SKM-1 treated with dmso at 0.1 percent for 144 hours (cell line): ENCODE results near the gene TMEM92.
A peak's percentile ranks its signal among the peaks of the same experiment; 100 is the strongest.
"Not testable (repeated sequence)": the region's sequence is repeated elsewhere in the genome, so short reads cannot be mapped to it uniquely, and the experiment has no call there.

Source experiments
- DNase-seq: peaks from one replicate; lab custom pipeline; 2025; ENCODE audit not compliant: unreplicated experiment; lab: John Stamatoyannopoulos, UW

Gene TMEM92

DNA sequence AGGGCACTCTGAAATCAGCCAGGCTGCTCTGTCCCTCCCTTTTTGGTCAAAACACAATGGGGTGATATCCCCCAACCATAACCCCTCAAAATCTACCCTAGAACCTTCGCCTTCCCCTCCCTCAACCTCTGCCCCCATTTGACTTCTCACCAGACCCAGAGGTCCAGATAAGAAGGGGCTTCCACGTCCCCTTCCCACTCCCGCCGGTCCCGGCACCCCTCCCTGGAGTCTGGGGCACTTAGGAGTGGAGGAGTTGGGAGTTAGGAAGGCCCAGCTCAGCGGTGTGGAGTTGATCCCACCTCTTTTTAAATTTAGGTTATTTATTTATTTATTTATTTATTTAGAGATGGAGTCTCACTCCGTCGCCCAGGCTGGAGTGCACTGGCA lies 619 bp upstream of the TMEM92 start:
- no peak for DNase-seq

DNA sequence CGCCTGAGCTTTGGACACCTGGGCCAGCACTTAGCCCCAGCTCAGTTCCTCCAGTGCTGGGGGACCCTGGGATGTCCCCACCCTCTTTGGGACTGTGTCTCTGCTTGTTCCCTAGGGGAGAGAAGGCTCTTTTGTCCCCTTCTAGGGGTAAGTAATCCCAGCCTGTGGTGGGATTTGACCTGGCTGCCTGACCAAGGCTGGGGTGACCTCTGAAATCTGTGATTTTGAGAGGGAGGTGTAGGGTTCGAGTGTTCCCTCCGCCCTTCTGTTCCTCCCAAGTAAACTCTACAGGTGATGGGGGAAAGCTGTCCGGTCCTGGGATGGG lies 593 bp downstream of the TMEM92 start:
- DNase-seq = no peak

DNA sequence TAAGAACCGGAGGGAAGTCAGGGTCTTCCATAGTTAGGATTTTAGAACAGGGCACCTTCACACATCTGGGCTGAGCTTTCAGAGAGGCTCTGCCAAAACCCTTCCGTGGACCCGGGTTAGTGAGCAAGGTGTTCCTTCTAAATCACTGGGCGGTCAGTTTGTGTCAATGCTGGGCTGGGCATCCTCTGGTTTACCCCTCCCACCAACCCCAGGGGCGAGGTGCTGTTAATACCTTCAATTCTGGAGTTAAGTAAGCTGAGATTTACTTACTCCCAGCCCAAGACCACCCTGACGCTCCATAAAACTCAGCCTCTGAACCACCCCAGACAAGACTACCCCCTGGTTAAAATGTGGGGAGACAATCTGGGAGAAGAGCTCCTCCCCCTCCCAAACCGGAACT lies 1.0 kb downstream of the TMEM92 start:
- DNase-seq = no peak

DNA sequence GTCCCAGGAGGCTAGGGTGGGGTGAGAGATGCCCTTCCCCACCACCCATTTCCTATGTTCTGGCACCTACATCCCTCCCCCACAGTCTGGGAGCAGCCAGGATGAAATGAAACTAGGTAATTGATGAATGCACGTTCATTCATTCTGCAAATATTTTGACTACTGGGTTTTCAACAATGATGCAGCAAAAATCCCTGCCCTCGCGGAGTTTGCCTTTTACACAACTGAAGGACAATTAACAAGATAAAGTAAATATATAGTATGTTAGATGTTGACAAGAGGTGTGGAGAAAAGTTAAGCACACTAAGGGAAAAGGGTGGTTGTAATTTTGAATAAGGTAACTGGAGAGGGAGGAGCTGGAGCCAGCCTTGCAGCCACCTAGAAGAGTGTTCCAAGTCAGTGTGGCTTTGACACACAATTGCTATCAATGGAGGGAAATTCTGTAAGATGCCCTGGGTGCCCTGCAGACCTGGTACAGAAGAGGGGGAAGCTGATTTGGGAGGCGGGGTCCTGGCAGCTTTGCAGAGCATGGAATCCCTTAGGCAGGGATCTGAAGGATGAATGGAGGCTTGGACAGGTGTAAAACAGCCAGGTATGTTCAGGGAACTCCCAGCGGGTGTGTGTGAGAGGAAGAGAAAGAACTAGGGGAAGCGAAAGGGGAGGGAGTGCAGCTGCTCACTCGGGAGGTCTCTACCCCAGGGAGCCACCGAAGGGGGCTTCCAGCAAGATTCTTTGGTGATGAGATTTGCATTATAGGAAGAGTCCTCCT lies 2.5 kb downstream of the TMEM92 start:
- DNase-seq = no peak

DNA sequence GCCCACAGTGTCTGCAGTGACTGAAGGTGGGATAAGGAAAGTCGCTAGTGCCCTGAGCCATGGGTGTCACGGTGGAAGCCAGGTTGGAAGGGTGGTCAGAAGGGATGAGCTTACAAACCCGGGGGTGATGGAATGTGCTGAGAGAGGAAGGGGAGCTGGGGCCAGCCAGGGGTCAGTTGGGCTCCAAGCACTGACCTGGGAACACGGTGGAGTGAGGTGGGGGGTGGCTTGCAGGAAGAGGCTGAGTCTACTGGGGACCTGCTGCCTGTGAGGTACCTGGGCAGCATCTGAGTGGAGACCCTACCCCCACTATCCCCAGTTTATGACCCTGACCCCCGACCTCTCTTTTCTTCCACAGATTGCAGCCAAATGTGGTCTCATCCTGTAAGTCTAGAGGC lies 3.1 kb downstream of the TMEM92 start:
- DNase-seq = no peak

DNA sequence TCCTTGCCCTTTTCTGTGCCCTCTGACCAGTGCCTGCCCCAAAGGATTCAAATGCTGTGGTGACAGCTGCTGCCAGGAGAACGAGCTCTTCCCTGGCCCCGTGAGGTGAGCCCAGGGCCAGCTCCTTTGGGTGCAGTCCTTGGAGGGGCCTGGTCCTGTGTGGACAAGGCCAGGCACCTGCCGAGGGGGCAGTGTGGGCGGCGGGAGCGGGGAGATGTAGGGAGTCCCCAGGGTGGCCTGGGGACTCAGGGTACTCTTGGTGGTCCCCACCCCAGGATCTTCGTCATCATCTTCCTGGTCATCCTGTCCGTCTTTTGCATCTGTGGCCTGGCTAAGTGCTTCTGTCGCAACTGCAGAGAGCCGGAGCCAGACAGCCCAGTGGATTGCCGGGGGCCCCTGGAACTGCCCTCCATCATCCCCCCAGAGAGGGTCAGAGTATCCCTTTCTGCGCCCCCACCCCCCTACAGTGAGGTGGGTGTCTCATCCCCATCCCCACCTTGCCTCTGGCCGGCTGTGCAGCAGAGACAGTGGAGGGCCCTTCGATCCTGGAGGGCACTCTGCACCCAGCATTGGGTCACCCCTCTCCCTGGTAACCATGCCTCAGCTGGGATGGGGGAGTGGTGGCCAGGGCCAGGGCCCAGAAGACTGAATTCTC lies 4.4 kb downstream of the TMEM92 start:
- DNase-seq = no peak

DNA sequence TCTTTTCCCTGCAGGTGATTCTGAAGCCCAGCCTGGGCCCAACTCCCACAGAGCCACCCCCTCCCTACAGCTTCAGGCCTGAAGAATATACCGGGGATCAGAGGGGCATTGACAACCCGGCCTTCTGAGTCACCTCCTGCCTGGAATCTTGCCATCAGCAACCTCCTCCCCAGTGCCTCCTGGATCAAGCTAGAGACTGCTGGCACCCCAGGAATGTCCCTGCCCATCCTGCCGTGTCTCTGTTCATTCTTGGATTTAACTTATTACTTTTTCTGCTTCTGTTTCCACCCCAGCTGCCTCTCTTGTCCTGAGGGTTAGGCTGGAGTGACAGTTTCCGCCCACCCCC lies 4.9 kb downstream of the TMEM92 start:
- DNase-seq = no peak

DNA sequence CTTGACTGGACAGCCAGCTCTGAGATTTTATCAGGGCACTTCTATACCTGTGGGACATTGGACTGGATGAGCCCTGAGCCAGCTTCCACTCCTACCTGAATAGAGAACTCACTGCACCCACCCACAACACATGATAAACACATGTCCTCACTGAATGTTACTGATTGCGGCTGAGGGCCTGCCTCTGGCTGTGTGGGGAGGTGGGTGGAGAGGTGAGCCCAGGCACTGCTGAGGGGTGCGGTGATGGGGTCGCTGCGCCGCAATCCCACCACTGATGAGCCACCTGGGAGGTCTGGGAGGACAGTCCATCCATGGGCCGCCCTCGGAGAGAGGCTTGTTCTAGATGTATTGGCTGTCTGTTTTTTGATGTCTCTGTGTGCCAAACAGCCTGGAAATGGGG lies 5.4 kb downstream of the TMEM92 start:
- DNase-seq = no peak

DNA sequence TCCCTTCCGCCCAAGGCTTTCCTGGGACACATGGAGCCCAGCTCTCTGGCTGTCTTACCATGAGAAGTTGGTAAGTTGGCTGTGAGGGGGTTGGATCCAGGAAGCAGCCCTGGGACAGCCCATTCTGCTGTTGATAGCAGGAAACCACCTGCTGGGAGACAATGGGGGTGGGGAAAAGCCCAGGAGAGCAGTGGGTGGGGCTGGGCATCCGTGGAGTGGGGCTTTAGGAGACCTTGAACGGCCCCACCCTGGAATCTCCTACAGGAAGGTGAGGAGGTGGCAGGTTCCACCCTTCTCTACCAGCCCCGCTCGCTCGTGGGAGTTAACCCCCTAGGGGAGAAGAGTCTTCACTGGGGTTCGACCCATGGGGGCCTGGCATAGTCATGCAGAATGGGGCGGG lies 5.8 kb downstream of the TMEM92 start:
- DNase-seq = no peak

DNA sequence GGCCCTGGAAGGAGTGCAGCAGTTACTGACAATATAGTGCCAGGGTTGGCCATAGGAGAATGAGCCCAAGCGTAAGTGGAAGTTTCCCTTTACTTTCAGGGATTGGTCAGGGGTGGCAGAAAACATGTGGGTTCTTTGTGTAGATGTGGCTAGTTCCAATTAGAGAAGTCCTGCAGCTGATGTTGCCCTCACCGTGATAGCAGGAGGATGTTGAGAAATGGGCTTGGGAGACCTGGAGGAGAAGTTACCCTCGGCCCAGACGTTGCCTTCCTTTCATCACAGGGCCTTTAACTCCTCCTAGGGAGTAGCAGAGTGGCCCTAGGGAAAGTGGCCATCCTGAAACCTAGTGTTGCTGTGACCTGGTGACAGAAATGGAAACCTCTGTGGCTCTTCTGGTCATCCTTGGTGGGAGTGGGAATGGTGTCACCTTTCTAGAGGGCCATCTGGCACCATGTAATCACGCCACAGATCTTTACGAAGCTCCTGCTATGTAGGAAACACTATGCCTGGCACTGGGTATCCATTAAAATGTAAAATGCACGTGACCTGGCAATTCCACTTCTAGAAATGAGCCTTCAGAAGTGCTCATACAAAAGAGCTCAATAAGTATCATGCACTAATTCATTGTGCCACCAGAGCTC lies 6.7 kb downstream of the TMEM92 start:
- peak; percentile 88 for DNase-seq

DNA sequence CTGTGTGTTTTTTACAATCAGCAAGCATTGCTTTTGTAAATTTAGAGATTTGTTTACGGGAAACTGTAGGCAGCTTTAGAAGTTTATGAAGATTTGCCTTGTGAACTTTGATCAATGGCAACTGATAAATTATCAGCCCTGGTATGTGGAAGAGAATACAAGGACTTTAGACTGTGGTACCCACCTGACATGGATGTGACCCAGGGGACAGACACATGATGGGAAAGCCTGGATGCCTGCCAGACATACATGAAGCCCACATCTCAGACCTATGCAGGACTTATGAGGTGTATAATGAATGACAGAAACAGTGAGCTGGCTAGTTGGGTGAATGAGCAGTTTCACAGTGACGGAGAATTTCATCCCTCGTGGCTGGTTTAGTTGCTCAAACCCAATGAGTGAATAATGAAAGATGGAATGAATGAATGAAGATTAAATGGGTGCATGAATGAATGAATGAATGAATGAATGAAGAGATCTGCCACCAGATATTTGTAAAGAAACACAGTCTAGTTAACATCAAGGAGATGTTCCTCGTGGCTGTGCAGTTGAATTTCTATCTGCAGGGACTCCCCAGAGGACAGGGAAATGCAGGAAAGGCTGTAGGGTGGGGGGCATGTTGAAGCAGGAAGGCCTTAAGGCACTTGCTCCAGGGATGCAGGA lies 7.6 kb downstream of the TMEM92 start:
- no peak for DNase-seq

DNA sequence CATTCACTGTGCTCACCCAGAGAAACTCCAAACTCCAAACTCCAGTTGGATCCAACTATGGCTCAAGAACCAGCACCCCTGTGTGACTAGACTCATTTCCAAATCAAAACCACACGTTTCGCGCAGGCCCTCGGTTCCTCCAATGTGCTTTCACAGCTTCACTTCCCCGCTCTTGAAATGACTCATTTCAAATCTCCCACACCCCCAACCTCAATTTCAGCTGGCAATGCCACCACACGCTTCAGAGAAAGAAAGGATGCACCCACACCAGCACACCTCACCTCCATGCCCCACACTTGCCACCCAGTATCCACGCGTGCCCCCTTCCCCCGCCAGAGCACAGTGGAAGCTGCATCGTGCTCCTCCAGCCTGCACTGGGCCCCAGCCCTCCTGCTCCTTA lies 9.0 kb downstream of the TMEM92 start:
- no peak for DNase-seq

DNA sequence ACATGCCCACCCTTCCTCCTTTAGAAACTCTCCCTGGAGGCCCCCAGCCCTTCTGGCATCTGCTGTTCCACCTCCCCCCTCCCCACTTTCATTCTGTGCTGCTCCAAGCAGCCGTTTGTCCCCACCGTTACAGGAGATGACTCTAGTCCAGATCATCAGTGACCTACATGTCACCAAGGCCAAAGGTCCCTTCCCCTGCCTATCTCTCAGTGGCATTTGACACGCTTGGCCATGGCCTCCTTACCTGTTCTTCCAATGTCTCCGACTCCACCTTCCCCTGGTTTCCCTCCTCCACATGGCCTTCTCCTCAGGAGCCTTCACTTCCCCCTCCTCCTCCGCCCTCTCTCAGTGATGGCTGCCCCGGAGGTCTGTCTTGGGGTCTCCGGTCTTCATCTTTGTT lies 9.4 kb downstream of the TMEM92 start:
- DNase-seq = no peak

DNA sequence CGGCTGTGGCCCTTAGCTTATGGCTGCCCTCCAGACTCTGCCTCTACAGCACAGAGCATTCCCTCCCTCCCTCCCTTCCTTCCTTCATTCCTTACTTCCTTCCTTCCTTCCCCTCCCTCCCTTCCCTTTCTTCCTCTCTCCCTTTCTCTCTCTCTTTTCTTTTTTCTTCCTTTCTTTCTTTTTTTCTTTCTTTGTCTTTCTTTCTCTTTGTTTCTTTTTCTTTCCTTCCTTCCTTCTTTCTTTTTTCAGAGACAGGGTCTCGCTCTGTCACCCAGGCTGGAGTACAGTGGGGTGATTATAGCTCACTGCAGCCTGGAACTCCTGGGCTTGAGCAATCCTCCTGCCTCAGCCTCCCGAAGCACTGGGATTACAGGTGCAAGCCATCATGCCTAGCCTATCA lies 11.7 kb downstream of the TMEM92 start:
- no peak for DNase-seq

DNA sequence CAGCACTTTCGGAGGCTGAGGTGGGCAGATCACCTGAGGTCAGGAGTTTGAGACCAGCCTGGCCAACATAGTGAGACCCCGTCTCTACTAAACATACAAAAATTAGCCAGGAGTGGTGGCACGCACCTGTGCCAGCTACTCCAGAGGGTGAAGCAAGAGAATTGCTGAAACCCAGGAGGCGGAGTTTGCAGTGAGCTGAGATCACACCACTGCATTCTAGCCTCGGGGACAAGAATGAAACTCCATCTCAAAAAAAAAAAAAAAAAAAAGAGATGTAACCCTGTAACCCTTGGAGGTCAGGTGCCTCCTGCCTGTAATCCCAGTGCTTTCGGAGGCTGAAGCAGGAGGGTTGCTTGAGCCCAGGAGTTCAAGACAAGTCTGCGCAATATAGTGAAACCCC lies 13.0 kb downstream of the TMEM92 start:
- not testable (repeated sequence) for DNase-seq

DNA sequence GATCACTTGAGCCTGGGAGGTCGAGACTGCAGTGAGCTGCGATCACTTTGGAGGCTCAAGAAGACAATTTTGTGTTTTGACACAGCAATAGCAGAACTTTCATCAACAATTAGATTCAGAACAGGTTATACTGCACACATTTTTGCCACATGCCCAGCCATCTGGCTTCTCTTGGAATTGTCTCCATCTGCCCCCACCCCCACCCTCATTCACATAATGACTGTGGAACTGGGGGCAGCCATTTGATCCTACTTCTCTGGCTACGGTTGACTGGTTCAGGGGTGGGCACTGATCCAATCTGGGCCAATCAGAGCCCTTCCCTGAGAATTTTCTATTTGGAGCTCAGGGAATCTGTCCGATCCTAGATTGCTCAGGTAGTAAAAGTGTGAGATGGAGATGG lies 14.0 kb downstream of the TMEM92 start:
- no peak for DNase-seq

DNA sequence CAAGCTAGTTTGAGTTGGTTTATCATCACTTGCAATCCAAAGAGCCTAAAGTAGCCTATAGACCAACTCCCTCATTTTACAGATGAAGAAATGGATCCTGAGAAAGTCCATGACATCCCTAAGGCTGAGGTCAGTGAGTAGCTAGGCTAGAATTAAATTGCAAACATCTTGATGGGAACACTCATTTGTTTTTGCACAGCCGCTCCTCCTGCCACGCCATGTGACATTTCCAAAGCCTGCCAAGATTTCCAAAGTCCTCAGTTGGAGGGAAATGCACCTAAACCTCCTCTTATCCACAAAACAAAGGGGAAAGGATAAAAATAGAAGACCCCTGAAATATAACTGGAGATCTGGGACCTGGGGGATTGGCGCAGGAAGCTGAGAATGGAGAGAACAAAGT lies 15.0 kb downstream of the TMEM92 start:
- DNase-seq = no peak

DNA sequence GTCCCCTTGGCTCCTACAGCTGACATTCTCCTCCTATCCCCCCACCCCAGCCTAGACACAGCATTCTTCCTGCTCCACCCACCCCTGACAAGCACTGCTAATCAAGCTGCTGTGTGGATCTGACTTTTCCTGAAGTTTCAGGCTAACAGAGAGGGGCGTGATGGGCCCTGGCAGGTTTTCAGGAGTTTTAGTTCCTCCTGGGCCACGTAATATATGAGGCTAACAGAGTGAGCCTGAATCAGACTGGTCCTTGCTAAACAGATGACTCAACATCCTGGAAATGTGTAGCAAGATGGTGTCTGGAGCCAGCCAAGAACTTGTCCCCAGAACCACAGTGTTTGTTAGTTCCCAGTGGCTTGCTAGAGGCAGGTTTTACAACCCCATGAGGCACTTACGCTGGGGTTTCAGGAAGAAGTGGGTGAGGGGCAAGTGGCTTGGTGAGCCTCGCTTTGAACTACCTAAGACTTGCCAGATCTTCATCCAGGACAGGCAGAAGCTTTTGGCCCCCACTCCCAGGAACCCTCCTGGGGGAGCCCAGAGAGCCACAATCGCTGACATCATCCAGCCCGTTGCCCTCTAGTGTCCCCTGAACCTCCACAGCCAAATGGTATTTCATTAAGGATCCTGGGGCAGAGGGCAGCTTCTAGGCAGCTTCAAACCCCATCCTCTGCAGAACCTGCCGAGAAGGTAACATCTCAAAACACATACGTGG lies 15.9 kb downstream of the TMEM92 start:
- DNase-seq = peak; percentile 96

DNA sequence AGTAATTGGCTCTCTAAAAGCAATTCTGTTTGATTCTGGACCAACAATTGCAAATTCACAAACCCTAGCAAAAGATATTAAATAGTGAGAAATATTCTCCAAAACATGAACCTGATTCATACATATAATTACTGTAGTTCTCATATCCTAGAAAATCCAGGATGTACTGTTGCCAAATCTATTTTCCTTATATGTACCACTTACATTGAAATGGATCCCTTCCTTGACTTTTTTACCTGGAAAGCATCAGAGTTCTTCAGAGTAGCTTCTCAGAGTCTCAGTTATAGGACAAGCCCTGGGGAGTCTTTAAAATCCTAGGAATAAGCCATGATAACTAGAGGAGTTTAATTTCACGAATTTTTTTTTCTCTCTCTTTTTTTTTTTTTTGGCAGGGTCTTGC lies 16.7 kb downstream of the TMEM92 start:
- DNase-seq = no peak

DNA sequence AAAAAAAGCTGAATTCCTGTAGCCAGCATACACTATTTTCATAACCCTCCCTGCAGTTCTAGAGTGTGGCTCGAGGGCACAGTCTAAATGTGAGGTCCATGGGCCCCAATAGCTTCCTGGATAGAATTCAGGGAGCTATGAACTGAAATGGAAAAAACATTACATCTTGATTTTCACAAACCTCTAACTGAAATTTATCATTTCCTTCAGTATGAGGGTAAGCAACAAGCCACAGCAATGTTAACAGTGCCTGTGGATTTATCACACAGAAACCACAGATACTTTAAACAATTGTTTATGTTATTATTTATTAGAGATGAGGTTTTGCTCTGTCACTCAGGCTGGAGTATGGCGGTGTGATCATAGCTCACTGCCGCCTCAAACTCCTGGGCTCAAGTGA lies 18.2 kb downstream of the TMEM92 start:
- no peak for DNase-seq

DNA sequence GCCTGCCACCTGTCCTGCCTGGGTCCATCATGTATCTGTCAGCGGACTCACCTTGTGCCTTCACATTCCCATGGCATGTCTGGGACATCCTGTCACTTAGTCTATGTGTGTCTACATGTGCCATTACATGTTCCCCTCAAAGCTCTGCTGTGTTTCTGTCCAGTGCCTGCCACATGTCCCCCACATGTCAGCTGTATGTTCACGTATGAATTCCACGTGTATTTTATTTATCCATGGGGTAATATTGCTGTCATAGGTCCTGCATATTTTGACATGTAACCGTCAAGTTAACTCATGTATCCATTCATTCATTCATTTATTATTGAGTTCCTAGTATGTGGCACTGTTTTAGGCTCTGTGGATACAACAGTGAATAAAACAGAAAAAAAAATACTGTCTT lies 20.8 kb downstream of the TMEM92 start:
- no peak for DNase-seq
